Mesothelial cell of epicardium (in vitro differentiated cells): ENCODE measurements around the gene SLC6A19. TPM values are rescaled to one million over a fixed set of nuclear protein-coding genes. Genes with fewer than 3 reads are reported as not detected.

Source experiments
- DNase-seq, 2 experiments: peaks; one replicate each; pipeline ENCODE4 v3.0.0; 2021; ENCODE audit warnings: low spot score in 2 of 2; ENCODE audit not compliant: unreplicated experiment in 2 of 2
- H3K27ac Mint-ChIP-seq: 2 replicates; pipeline ENCODE4 v1.8.0; 2021; ENCODE audit warnings: mixed read lengths
- H3K27me3 Mint-ChIP-seq: 2 replicates; pipeline ENCODE4 v1.8.0; 2021; ENCODE audit warnings: low read depth, mixed read lengths
- H3K36me3 Mint-ChIP-seq: 2 replicates; pipeline ENCODE4 v1.8.0; 2021; ENCODE audit warnings: mixed read lengths
- H3K4me1 Mint-ChIP-seq: 2 replicates; pipeline ENCODE4 v1.8.0; 2021; ENCODE audit warnings: mixed read lengths
- H3K4me3 Mint-ChIP-seq: 2 replicates; pipeline ENCODE4 v1.8.0; 2021; ENCODE audit warnings: mild to moderate bottlenecking, moderate library complexity, mixed read lengths
- H3K9me3 Mint-ChIP-seq: 2 replicates; pipeline ENCODE4 v1.8.0; 2021; ENCODE audit warnings: mixed read lengths
- total RNA-seq: library from RNA; stranded (reverse); gene quantifications from 3 replicates; pipeline ENCODE4 v1.2.1, GENCODE V29; 2021
- TF ChIP-seq, protein P1 (sequence below): fragments of 200-600 bp; sonication (generic); IDR thresholded peaks from one replicate; pipeline ENCODE4 v1.5.0; 2021; ENCODE audit warnings: antibody characterized with exemption; ENCODE audit not compliant: unreplicated experiment

The SLC6A19 gene
- total RNA-seq, 1 donor from 2014 or later, result not detected

DNA sequence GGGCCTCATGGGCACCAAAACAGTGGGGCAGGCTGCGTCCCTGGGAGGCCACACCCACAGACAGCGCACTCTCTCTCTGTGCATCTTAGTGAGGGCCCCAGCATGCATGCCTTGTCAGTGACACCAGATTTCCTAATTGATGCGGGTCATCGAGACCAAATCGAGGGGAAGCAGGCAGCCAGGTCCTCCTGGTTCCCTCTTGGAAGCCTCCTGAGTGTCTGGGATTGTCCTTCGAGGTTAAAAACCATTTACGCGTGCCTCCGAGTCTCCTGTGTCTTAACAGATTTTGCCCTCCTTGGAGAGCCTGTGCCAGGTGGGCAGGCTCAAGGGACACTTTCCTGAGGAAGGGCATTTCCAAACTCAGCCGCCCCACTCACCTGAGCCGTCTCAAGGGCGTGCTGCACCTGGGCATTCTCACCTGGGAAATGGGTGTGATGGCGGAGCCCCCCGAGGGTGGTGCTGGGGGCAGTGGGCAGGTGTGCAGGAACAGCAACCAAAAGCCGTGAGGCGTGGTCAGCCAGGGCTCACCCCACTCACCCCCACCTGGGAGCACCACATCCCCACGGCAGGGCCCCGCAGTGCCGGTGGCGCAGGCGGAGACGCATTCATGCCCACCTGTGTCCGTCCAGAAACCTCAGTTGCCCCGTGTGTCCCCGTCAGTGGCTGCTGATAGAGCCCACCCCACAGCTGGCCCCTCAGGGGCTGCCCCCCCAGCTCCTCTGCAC is 2.7 kb downstream of the SLC6A19 start:
- H3K4me1 Mint-ChIP-seq, result no peaks in the 10 kb centered on the region
- DNase-seq, result no peak
- H3K4me3 Mint-ChIP-seq, result no peak overlapping the region
- TF ChIP-seq, protein P1, sequence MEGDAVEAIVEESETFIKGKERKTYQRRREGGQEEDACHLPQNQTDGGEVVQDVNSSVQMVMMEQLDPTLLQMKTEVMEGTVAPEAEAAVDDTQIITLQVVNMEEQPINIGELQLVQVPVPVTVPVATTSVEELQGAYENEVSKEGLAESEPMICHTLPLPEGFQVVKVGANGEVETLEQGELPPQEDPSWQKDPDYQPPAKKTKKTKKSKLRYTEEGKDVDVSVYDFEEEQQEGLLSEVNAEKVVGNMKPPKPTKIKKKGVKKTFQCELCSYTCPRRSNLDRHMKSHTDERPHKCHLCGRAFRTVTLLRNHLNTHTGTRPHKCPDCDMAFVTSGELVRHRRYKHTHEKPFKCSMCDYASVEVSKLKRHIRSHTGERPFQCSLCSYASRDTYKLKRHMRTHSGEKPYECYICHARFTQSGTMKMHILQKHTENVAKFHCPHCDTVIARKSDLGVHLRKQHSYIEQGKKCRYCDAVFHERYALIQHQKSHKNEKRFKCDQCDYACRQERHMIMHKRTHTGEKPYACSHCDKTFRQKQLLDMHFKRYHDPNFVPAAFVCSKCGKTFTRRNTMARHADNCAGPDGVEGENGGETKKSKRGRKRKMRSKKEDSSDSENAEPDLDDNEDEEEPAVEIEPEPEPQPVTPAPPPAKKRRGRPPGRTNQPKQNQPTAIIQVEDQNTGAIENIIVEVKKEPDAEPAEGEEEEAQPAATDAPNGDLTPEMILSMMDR, result no peak
- H3K36me3 Mint-ChIP-seq, result no peaks in the 10 kb centered on the region
- H3K9me3 Mint-ChIP-seq, result no peaks in the 10 kb centered on the region
- H3K27ac Mint-ChIP-seq, result no peak overlapping the region
- H3K27me3 Mint-ChIP-seq, result peaks cover 24% of the 10 kb centered on the region

DNA sequence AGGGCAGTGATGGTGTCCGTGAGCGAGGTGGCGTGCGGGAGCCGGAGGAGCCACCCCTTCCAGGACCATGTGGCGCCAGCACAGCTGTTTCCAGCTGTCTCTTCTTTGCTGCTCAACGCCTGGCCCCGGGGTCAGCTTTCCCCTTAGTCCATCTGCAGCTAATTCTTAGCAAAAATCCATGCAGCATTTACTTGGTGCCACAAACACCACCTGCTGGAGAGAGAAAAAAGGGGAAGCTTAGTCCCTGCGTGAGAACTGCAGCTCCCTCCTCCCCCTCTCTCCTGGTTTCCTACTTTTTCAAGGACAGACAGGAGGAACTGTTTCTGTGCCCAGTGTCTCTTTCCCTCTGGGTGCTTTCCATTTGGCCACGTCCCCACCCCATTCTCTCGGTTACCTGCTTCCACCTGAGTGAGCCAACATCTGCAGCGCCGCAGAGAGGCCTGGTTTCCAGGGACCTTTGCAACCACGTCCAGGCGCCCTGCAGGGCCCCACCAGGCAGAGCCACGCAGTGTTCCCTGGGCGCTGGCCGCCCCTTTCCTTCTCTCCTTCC is 3.4 kb downstream of the SLC6A19 start:
- TF ChIP-seq, protein P1, result no peak
- Mint-ChIP-seq H3K9me3 (no peaks in the 10 kb centered on the region), H3K27ac (no peak overlapping the region), H3K4me1 (no peaks in the 10 kb centered on the region), H3K27me3 (peaks cover 25% of the 10 kb centered on the region), H3K4me3 (no peak overlapping the region), H3K36me3 (no peaks in the 10 kb centered on the region)
- no peak for DNase-seq

DNA sequence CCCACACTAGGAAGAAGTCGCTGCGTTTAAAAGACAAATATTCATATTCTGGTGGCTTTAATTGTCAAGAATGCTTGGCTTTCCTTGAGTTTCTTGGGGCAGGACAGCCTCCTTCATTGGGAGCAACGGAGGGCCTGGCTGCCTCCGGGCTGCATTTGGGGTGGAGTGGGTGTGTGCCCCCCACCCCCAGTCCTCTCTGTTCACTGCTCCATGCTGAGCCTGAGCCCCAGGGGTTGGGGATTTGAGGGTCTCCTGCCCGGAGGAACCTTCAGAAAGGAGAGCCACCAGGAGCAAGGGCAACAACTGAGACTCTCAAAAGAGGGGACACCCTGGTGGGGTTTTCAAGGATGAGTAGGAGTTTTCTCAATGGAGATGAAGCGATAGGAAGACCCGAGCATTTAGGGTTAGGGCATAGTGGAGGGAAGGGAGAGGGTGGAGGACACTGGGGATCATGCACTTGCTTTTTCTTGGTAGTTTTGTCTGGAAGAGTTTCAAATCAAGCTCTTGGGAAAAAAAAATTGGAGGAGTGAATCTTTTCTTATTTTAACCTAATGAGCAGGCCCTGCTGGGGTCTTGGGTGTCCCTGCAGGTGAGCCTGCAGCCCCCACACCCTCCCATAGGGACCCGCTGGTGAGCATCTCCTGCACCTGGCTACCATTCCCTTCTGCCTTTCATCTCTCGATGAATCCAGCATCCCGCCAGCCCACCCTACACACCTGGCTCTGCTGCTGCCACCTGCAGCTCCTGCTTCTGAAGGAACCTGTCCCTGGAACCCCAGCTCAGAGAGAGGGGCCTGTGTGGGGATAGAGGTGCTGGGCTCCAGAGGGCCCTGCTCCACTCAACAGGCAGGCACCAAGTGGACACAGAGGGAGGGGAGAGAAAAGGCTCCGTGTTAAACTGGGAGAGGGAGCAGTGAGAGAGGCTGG is 4.1 kb downstream of the SLC6A19 start:
- Mint-ChIP-seq H3K36me3 (no peaks in the 10 kb centered on the region), H3K27me3 (peaks cover 29% of the 10 kb centered on the region), H3K9me3 (no peaks in the 10 kb centered on the region), H3K4me3 (no peak overlapping the region), H3K4me1 (no peaks in the 10 kb centered on the region), H3K27ac (no peak overlapping the region)
- DNase-seq, result no peak
- TF ChIP-seq, protein P1, result no peak

DNA sequence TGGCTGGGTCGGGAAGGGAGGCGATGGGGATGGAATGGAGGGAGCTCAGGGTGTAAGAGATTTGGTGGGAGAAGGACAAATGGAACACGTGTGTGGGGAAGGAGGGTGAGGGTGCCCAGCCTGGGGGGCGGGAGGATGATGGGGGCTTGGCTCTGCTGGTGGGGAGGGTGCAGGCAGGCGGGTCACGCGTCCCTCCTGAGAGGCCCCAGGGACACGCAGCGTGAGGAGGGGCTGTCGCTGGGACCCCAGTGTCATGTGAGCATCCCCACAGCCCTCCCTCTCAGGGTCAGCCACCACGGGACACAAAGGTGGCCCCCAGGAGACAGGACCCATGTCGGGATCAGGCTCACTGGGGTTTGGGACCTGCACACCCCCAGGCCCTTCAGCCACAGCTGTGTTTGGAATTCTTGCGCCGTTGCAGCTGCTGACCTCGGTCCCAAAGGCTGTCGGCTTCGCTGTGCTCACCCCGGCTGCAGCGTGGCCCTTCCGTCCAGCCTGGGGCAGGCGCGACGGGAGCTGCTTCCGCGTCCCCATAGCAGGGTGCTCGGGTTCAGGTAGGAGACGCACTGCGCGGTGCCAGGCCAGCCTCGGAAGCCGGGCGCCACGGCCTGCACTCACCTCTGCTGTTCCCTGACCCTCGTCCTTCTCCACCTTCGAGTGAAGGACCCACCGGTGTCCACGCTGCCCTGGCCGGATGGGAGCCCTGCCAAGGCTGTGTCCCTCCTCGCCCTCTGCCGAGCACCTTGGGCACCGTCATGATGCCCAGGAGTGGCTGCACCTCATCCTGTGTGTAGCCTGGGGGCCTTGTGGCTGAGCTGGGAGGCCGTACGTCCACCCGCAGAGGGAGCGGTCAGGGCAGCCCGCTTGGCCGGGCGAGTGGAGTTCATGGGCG is 5.4 kb downstream of the SLC6A19 start:
- no peak for DNase-seq
- Mint-ChIP-seq H3K27me3 (peaks cover 29% of the 10 kb centered on the region), H3K9me3 (no peaks in the 10 kb centered on the region), H3K4me1 (no peaks in the 10 kb centered on the region), H3K4me3 (no peak overlapping the region), H3K36me3 (no peaks in the 10 kb centered on the region), H3K27ac (no peak overlapping the region)
- TF ChIP-seq, protein P1, result no peak

DNA sequence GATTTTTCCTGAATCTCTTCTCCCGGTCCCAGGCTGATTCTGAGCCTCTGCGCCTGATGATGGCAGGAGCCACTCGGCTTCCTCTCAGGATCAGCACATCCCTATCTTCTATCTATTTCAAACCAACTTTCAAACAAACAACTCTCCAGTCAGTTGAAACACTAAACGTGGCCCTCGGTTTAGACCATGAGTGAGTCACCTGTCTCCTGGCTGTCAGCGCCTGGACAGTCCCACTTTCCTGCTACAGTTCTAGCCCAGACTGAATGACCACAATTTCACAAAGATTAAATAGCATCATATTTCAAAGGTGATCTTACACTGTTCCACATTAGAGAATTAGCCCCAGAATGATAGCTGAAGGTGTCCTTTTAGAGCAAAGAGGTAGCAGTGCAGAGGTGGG is 6.2 kb downstream of the SLC6A19 start:
- Mint-ChIP-seq H3K36me3 (no peaks in the 10 kb centered on the region), H3K27me3 (peaks cover 29% of the 10 kb centered on the region), H3K9me3 (no peaks in the 10 kb centered on the region), H3K4me3 (no peak overlapping the region), H3K4me1 (no peaks in the 10 kb centered on the region), H3K27ac (no peak overlapping the region)
- no peak for DNase-seq
- TF ChIP-seq, protein P1, result no peak
